Measurements from ENCODE around the gene MPST.

MPST gene

DNA sequence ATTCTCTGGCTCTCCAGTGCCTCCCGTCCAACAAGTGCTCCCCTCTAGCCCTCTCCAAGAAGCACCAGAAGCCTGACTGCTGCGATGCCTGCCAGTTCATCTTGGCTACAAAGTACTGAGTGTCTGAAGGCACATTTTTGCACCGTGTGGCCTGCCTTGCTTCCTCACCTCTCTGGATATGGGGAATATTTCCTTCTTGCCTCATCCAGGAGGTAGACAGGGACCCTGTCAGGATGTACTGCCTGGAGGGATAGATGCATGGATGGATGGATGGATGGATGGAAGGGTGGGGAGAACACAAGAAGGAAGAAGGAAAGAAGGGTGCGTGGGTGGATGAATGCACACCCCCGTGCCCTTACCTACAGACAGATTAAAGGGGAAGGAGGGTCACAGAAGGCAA is 59.6 kb downstream of the MPST start:
- DNase-seq (ENCODE audit: low read depth in 2 of 2) = no peak
